ENCODE measurements around the gene PKD1.

Gene PKD1
- total RNA-seq, result 112 to 169 (median 128) reads per million in 4 donors

DNA sequence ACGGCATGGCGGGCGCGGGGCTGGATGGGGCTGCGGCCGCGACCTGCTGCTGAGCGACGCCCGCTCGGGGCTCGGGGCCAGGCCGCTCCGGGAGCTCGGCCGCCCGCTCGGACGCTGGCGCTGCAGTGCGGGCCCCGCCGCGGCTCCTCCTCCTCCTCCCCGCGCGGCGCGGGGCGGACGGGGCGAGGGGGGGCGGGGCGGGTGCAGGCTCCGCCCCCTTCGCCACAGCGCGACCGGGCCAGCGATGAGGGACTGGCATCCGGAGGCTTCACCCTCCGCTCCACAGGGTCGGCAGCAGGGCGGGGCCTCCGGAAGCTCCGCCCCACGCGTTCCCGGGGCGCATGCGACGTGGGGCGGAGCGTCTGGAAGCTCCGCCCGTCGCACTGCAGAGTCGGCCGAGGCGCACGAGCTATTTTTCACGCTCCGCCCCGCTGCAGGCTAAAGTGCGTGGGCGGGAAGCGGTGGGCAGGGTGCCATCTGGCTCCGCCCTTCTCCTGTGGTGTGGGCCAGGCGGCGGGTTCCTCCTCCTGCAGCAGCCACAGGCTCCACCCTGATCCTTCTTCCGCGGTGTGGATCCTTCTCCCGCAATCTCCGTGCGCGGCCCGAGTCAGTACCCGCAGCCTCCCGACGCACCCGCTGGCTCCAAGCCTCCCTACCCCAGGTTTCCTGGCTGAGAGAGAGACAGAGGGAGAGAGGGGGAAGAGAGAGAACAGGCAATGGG is at the start of gene PKD1:
PKD1 (minus strand) TSS at position 129 of the 721 bp plus-strand sequence. CDS start 209 bp downstream, outside the sequence.
- DNase-seq, result peak; percentile 95 to 98 (median 97)

GRCh38 chr16:2184962-2185361 is 49.3 kb upstream of the PKD1 start:
- DNase-seq, result no peak

DNA sequence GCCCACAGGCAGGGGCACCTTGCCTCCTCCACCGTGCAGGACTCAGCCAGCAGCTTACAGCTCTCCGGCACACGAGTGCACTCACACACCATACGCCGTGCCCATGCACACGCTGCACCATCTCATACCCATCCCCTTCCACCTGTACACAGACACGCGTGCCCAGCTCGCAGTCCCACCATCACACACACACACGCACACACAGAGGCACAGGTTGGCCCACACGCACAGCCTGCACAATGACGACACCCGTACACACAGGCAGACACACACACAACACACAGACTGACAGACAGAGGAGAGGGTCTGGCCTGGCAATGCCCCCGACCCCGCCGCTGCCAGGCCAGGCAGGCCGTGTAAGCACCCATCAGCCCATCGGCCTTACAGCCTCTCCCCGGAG is 48.6 kb upstream of the PKD1 start:
- no peak for DNase-seq

- DNase-seq, result no peak
Observed at GRCh38 chr16:2183671-2184070, 48.0 kb upstream of the PKD1 start.

- DNase-seq, result no peak
Observed at GRCh38 chr16:2181952-2182351, 46.3 kb upstream of the PKD1 start.

DNA sequence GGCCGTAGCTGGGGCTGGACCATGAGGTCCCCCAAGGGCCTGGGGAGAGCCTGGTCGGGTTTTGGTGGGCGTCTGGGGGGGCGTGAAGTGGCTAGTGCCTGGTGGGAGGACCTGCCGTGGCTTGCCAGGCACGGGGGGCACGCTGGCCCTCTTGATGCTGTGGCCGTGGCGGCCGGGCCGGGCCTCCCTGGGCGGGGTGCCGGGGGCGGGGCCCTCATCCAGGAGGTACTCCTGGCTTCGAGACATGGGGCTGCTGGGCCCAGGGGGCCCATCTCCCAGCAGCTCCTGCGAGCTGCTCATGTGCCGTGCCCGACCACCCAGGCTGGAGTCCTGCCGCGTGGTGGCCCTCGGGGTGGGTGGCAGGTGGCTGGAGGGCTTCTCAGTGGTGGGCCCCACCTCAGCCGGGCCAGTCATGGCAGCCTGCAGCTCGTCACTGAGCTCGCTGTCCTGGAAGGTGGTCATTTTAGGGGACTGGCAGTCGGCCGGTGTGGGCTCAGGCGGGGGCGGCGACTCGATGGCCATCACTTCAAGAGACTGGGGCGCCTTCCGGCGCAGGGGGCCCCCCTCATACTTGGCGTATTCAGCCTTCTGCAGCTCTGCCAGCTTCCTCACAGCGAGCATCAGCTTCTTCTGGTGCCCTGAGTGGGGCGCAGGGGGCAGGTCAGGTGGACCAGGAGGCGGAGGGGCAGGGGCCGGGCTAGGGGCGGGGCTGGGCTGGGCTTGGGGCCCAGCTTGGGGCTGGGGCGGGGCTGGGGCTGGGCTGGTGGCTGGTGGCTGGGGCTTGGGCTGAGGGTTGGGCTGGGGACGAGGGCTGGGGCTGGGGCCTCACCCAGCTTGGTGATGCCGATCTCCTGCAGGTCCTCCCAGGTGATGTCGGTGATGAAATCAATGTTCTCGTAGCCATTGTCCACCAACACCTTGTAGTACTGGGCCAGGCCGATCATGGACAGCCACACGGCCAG is 45.5 kb upstream of the PKD1 start:
- DNase-seq, result no peak

DNA sequence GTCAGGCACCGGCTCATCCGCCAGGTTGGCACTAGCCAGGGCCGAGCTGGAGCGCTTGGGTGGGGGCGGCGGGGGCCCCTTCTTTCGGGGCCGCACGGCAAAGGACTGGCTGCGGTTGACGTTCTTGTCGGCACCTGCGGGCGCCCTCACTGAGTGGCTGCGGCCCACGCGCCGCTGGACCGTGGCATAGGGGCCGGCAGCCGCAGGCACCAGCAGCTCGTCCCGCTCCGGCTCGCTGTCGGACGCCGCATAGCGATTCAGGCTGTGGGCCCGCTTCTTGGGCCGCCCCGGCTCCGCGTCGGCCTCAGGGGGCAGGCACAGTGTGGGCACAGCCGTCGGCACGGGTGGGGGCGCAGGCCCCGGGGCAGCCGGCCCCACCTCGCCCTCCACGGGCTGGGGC is 44.8 kb upstream of the PKD1 start:
- no peak for DNase-seq

GRCh38 chr16:2179576-2179975 is 43.9 kb upstream of the PKD1 start:
- no peak for DNase-seq

DNA sequence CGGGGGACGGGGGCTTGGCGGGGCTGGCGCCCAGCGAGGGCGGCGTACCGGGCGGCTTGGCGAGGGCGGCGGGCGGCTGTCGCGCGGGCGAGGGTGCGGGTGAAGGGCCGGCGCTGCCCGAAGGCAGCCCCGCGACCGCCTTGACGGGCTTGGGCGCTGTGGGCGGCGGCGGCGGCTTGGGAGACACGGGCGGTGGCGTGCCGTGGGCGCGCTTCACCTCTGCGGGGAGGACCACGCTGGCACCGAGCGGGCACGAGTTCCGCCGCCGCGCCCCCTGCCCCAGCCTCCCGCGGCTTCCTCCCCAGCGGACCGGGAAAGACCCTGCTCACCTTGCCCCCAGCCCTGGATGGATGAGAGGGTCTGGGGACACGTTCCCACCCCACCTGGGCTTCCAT is 43.4 kb upstream of the PKD1 start:
- no peak for DNase-seq

DNA sequence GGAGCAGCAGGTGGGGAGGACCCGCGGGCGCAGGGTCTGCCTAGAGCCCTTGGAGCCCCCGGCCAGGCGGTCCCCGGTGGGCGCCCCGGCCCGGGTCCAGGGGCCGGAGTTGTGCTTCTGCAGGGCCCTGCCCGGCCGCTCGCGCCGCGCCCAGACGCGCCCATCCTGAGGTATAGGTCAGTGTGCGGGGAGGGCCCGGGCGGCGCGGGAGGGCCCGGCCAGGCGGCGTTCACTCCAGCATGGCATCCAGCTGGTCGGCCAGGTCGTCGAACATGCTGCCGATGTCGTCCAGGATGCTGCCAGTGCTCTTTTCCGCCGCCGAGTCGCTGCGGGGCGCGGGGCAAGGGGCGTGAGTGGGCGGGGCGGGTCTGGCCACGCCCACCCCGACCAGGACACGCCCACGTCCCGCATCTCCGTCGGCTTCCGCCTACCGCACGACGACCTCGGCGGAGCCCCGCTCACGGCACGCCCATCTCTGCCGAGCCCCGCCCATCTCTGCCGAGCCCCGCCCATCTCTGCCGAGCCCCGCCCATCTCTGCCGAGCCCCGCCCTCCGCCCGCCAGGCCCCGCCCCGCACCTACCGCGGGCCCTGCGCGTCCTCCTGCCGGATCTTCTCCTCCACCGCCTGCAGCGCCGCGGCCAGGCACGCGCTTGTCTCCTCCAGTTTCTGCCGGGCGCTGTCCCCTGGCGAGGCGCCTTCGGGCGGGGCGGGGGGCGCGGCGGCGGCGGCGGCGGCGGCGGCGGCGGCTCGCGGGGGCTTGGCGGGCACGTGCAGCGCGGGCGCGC is 42.8 kb upstream of the PKD1 start:
- peak in 2 of 5 donors; percentile 34 to 44 for DNase-seq

- DNase-seq, result no peak
Observed at GRCh38 chr16:2177561-2177960, 41.9 kb upstream of the PKD1 start.

- no peak for DNase-seq
Observed at GRCh38 chr16:2177101-2177500, 41.4 kb upstream of the PKD1 start.

GRCh38 chr16:2176047-2176446 is 40.3 kb upstream of the PKD1 start:
- no peak for DNase-seq

DNA sequence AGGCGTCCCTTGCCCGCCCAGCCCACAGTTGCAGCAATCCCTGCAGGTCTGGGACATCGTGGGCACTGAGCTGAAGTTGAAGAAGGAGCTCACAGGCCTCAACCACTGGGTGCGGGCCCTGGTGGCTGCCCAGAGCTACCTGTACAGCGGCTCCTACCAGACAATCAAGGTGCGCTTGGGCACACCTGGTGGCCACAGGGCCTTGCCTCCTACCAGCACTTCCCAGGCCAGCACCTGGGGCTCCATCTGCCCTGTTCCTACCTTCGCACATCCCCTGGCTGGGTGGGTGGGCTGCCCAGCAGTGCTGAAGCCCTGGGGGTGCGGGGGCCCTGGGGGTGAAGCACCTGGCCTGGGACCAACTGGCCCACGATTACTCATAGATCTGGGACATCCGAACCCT is 39.8 kb upstream of the PKD1 start:
- DNase-seq, result no peak

DNA sequence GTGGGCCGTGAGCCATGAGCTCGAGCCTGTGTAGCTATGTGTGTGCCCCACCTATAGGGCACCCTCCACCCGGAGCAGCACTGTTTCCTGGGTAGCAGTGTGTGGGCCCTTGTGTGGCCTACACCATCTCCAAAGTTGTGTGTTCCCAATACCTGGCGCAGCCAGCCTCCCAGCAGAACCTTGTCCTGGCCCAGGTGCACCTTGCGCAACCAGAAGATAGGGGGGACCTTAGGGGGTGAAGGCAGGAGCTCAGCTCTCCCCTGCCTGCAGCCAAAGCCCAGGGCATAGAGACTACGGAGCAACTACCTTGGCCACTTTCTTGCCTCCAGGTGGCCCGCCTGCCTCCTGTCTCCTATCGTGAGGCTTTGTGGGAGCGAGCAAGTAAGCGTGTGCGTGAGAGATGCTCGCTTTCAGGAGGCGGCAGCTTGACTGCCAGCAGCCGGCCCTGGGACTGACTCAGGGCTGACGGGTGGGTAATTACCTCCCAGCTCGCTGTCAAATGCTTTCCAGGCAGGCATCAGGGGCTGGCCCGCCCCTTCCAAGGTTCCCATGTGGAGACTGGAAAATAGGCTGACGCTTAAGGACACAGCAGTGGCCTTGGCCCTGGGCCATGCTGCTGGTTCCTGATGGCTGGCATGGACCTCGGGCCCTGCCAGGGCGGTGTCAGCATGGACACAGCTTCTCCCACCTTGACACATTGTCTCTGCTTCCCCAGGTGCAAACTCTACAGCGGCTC is 38.9 kb upstream of the PKD1 start:
- DNase-seq, result no peak

DNA sequence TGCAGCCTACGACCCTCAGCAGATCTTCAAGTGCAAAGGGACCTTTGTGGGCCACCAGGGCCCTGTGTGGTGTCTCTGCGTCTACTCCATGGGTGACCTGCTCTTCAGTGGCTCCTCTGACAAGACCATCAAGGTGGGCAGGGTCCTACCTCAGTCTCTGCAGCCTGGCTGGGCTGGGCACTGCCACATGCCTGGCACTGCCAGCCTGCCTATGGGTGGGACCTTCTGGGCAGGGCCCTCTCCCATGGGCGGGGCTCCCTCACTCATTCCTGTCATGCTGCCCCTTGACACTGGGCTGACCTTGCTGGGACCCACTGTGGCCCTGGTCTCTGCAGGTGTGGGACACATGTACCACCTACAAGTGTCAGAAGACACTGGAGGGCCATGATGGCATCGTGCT is 38.2 kb upstream of the PKD1 start:
- DNase-seq, result no peak

- no peak for DNase-seq
Observed at GRCh38 chr16:2173366-2173765, 37.7 kb upstream of the PKD1 start.

- no peak for DNase-seq
Observed at GRCh38 chr16:2172688-2173335, 37.1 kb upstream of the PKD1 start.

- no peak for DNase-seq
Observed at GRCh38 chr16:2171601-2172178, 36.0 kb upstream of the PKD1 start.

DNA sequence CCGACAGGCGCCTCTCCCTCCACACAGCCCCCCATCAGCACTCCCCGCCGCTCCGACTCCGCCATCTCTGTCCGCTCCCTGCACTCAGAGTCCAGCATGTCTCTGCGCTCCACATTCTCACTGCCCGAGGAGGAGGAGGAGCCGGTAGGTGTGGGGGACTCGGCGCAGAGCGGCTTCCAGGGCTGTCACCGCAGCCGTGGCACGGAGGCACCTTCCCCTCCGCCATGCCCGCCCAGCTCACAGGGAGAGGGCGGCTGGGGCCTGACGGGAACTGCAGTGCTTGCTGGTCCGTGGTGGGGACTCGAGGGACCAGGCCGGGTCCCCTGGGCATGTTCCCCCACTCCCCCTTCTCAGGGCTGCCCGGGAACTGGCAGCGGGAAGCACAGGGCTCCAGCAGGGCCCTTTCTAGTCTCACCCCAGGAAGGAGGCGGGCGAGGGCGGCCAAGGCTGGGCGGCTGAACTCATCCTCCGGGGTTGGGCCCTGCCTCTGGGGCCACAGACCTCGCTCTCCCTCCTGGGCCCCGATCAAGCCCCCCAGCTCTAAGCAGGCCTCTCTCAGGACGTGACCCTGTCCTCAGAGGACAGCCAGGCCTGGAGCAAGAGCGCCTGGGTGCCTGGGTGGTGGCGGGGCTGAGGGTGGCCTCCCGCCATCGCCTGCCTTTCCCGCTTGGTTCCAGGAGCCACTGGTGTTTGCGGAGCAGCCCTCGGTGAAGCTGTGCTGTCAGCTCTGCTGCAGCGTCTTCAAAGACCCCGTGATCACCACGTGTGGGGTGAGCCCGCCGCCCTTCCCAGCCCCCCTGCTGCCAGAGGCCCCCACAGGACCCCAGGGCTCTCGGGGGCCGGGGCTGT is 35.1 kb upstream of the PKD1 start:
- no peak for DNase-seq
